Measurements from ENCODE around the gene ST8SIA1. TPM values are rescaled to one million over a fixed set of nuclear protein-coding genes. Genes with fewer than 3 reads are reported as not detected.

Gene ST8SIA1
- polyA plus RNA-seq, 1 of the 3 experiments (the other 2 are of a cell fraction), result 0.12 TPM

- Histone ChIP-seq H3F3A (replicated peaks; ENCODE audit: insufficient read depth) (no peaks in the 10 kb centered on the region), H3K4me2 (no peak overlapping the region), H4K20me1 (ENCODE audit: insufficient read depth) (no peaks in the 10 kb centered on the region), H3K27ac (ENCODE audit: low read depth in 2 of 2, low read length in 1 of 2) (no peak overlapping the region), H3K79me2 (ENCODE audit: insufficient read depth) (no peaks in the 10 kb centered on the region), H2AFZ (ENCODE audit: low read depth) (no peak overlapping the region), H3K4me1 (ENCODE audit: control insufficient read depth in 1 of 2, insufficient read depth in 2 of 2, low read depth in 1 of 2, low read length in 1 of 2) (peaks cover 0 to 6% of the 10 kb centered on the region in 2 experiments; a peak in 1 of 4 replicates), H3K9me2 (no peaks in the 10 kb centered on the region), H3K9ac (no peak overlapping the region), H3K4me3 (ENCODE audit: low read depth in 2 of 2, low read length in 1 of 2) (no peak overlapping the region), H3K36me3 (replicated peaks in 1 of 2; ENCODE audit: control insufficient read depth in 1 of 2, insufficient read depth in 2 of 2, low read length in 1 of 2) (no peaks in the 10 kb centered on the region), H3K9me3 (no peaks in the 10 kb centered on the region), H3K27me3 (ENCODE audit: insufficient read depth) (peaks cover 4% of the 10 kb centered on the region; the same call in 1 of the 2 replicates)
- CTCF ChIA-PET, result no interaction called here
- TF ChIP-seq EZH2phosphoT487 (IDR thresholded peaks at IDR 0.05; ENCODE audit: borderline replicate concordance, low read depth) (no peak), NFIC (IDR thresholded peaks at IDR 0.05; ENCODE audit: borderline replicate concordance) (no peak), SMC3 (IDR thresholded peaks at IDR 0.05; ENCODE audit: low read depth, low read length) (no peak), JUND (IDR thresholded peaks at IDR 0.05) (no peak)
- TF ChIP-seq, protein P1, sequence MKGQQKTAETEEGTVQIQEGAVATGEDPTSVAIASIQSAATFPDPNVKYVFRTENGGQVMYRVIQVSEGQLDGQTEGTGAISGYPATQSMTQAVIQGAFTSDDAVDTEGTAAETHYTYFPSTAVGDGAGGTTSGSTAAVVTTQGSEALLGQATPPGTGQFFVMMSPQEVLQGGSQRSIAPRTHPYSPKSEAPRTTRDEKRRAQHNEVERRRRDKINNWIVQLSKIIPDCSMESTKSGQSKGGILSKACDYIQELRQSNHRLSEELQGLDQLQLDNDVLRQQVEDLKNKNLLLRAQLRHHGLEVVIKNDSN (IDR thresholded peaks at IDR 0.05; ENCODE audit: borderline replicate concordance, low read depth), result no peak
- WGBS (ENCODE audit: low lambda C conversion rate), result 24% methylated on average over 9 of the region's 9 CpGs
- POLR2A ChIA-PET, result no interaction called here
- DNase-seq, result no peak
These were observed 5.2 kb upstream of the ST8SIA1 start for GRCh38 chr12:22339691-22340090.

DNA sequence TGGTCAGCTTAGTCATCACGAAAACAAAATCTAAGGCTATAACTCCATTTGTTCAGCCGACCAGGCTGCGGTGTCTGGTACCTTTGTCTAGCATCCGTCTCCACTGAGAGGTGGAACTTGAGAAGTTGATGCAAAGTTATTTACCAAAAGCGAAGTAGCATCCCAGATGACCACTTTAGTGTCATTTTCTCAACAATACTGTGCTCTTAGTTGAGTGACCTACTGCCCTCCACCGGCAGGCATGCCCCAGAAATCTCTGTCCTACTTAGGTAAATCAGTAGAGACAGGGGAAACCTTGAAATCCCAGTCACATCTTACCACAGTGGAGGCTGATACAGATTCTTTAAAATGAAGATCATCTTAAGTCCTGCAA lies 1.3 kb upstream of the ST8SIA1 start:
- H4K20me1 ChIP-seq (ENCODE audit: insufficient read depth), result no peaks in the 10 kb centered on the region
- peak overlapping the region; percentile 85 for H3K4me2 ChIP-seq
- POLR2A ChIA-PET, result interaction anchor here (1.0 kb wide), 1 partner anchor 289 kb away, joined by 6 read pairs; the partner anchor contains the start of gene ETNK1
- WGBS (ENCODE audit: low lambda C conversion rate), result 3% methylated on average over 5 of the region's 6 CpGs
- CTCF ChIA-PET, result interaction anchor here (0.8 to 1.6 kb wide), 25 partner anchors 13 to 638 kb away, joined by 3 to 9 read pairs (median 4); no protein-coding TSS in a partner anchor
- H3K4me3 ChIP-seq (ENCODE audit: low read depth in 2 of 2, low read length in 1 of 2), result peak overlapping the region; percentile 56 to 67
- H3K9me3 ChIP-seq, result no peaks in the 10 kb centered on the region
- no peak overlapping the region for H3K27ac ChIP-seq (ENCODE audit: low read depth in 2 of 2, low read length in 1 of 2)
- H3K9me2 ChIP-seq, result no peaks in the 10 kb centered on the region
- peak; percentile 22 for DNase-seq
- H2AFZ ChIP-seq (ENCODE audit: low read depth), result no peak overlapping the region
- no peak overlapping the region for H3K9ac ChIP-seq
- peaks cover 29% of the 10 kb centered on the region for H3K27me3 ChIP-seq (ENCODE audit: insufficient read depth)
- no peaks in the 10 kb centered on the region for H3K79me2 ChIP-seq (ENCODE audit: insufficient read depth)
- peaks cover 0 to 12% of the 10 kb centered on the region in 2 experiments; a peak in 1 of 4 replicates for H3K4me1 ChIP-seq (ENCODE audit: control insufficient read depth in 1 of 2, insufficient read depth in 2 of 2, low read depth in 1 of 2, low read length in 1 of 2)
- H3K36me3 ChIP-seq (replicated peaks in 1 of 2; ENCODE audit: control insufficient read depth in 1 of 2, insufficient read depth in 2 of 2, low read length in 1 of 2), result no peaks in the 10 kb centered on the region
- TF ChIP-seq CTCF (IDR thresholded peaks at IDR 0.05) (peak; percentile 44; the same call in 1 of the 2 replicates), EZH2phosphoT487 (IDR thresholded peaks at IDR 0.05; ENCODE audit: borderline replicate concordance, low read depth) (no peak), SMC3 (IDR thresholded peaks at IDR 0.05; ENCODE audit: low read depth, low read length) (no peak)
- H3F3A ChIP-seq (replicated peaks; ENCODE audit: insufficient read depth), result no peaks in the 10 kb centered on the region

GRCh38 chr12:22333713-22334409 lies 646 bp downstream of the ST8SIA1 start:
- peak; percentile 36 for DNase-seq
- H3K4me3 ChIP-seq (ENCODE audit: low read depth in 2 of 2, low read length in 1 of 2), result peak overlapping the region; percentile 56 to 67
- H3K9ac ChIP-seq, result no peak overlapping the region
- TF ChIP-seq POLR2AphosphoS5 (IDR thresholded peaks at IDR 0.05; ENCODE audit: low read depth, low read length) (no peak), EZH2phosphoT487 (IDR thresholded peaks at IDR 0.05; ENCODE audit: borderline replicate concordance, low read depth) (no peak), ELF1 (IDR thresholded peaks at IDR 0.05) (no peak), MXI1 (IDR thresholded peaks at IDR 0.05; ENCODE audit: low read depth, low read length) (no peak), RCOR1 (IDR thresholded peaks at IDR 0.05; ENCODE audit: low read length) (no peak), GATA2 (CRISPR knock-in tag; IDR thresholded peaks at IDR 0.05) (no peak), SIN3A (IDR thresholded peaks at IDR 0.05; ENCODE audit: borderline replicate concordance, low read depth, low read length) (no peak), JUND (IDR thresholded peaks at IDR 0.05) (no peak), TCF12 (IDR thresholded peaks at IDR 0.05) (no peak), CHD2 (IDR thresholded peaks at IDR 0.05; ENCODE audit: low read length, partially characterized antibody) (no peak)
- TF ChIP-seq, protein P2, sequence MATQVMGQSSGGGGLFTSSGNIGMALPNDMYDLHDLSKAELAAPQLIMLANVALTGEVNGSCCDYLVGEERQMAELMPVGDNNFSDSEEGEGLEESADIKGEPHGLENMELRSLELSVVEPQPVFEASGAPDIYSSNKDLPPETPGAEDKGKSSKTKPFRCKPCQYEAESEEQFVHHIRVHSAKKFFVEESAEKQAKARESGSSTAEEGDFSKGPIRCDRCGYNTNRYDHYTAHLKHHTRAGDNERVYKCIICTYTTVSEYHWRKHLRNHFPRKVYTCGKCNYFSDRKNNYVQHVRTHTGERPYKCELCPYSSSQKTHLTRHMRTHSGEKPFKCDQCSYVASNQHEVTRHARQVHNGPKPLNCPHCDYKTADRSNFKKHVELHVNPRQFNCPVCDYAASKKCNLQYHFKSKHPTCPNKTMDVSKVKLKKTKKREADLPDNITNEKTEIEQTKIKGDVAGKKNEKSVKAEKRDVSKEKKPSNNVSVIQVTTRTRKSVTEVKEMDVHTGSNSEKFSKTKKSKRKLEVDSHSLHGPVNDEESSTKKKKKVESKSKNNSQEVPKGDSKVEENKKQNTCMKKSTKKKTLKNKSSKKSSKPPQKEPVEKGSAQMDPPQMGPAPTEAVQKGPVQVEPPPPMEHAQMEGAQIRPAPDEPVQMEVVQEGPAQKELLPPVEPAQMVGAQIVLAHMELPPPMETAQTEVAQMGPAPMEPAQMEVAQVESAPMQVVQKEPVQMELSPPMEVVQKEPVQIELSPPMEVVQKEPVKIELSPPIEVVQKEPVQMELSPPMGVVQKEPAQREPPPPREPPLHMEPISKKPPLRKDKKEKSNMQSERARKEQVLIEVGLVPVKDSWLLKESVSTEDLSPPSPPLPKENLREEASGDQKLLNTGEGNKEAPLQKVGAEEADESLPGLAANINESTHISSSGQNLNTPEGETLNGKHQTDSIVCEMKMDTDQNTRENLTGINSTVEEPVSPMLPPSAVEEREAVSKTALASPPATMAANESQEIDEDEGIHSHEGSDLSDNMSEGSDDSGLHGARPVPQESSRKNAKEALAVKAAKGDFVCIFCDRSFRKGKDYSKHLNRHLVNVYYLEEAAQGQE (IDR thresholded peaks at IDR 0.05; ENCODE audit: low read depth, low read length), result no peak

More at GRCh38 chr12:22333713-22334409, 646 bp downstream of the ST8SIA1 start:
- ChIA-PET CTCF (interaction anchor here (1.5 kb wide), 1 partner anchor 636 kb away, joined by 5 read pairs; no protein-coding TSS in a partner anchor), POLR2A (no interaction called here)
- no peaks in the 10 kb centered on the region for H3K9me3 ChIP-seq
- no peaks in the 10 kb centered on the region for H3F3A ChIP-seq (replicated peaks; ENCODE audit: insufficient read depth)
- H3K27me3 ChIP-seq (ENCODE audit: insufficient read depth), result peaks cover 29% of the 10 kb centered on the region
- peaks cover 0 to 12% of the 10 kb centered on the region in 2 experiments; a peak in 1 of 4 replicates for H3K4me1 ChIP-seq (ENCODE audit: control insufficient read depth in 1 of 2, insufficient read depth in 2 of 2, low read depth in 1 of 2, low read length in 1 of 2)
- peak overlapping the region; percentile 85; the same call in 1 of the 2 replicates for H3K4me2 ChIP-seq
- no peak overlapping the region for H3K27ac ChIP-seq (ENCODE audit: low read depth in 2 of 2, low read length in 1 of 2)
- H3K9me2 ChIP-seq, result no peaks in the 10 kb centered on the region
- no peaks in the 10 kb centered on the region for H3K36me3 ChIP-seq (replicated peaks in 1 of 2; ENCODE audit: control insufficient read depth in 1 of 2, insufficient read depth in 2 of 2, low read length in 1 of 2)
- no peaks in the 10 kb centered on the region for H4K20me1 ChIP-seq (ENCODE audit: insufficient read depth)
- WGBS (ENCODE audit: low lambda C conversion rate), result 5% methylated on average over 45 of the region's 49 CpGs
- H2AFZ ChIP-seq (ENCODE audit: low read depth), result no peak overlapping the region
- no peaks in the 10 kb centered on the region for H3K79me2 ChIP-seq (ENCODE audit: insufficient read depth)
